Transverse colon (tissue), 3 donors: ENCODE data around the gene SIGLEC7.
A peak's percentile ranks its signal among the peaks of the same experiment; 100 is the strongest.

Experiments
- EP300 ChIP-seq: sonication (generic); formaldehyde crosslinking; IDR thresholded peaks from one replicate; pipeline ENCODE4 v1.6.1; 2017; ENCODE audit warnings: antibody characterized with exemption, low read depth
- POLR2A ChIP-seq: fragments of 450-650 bp; IDR thresholded peaks from one replicate; pipeline ENCODE4 v1.6.1; 2016; ENCODE audit warnings: antibody characterized with exemption, mild to moderate bottlenecking, moderate library complexity
- TF ChIP-seq, protein P1 (sequence below), 5 experiments: fragments of 200-600 bp in 3 of 5; fragments of 450-650 bp in 2 of 5; sonication (generic) in 3 of 5; IDR thresholded peaks; 1 replicate in 2 of 5; 2 replicates in 3 of 5; pipeline ENCODE4 v1.5.1; 2016 to 2017; ENCODE audit warnings: antibody characterized with exemption in 5 of 5, inconsistent platforms in 3 of 5, mild to moderate bottlenecking in 2 of 5, moderate library complexity in 1 of 5

DNA sequence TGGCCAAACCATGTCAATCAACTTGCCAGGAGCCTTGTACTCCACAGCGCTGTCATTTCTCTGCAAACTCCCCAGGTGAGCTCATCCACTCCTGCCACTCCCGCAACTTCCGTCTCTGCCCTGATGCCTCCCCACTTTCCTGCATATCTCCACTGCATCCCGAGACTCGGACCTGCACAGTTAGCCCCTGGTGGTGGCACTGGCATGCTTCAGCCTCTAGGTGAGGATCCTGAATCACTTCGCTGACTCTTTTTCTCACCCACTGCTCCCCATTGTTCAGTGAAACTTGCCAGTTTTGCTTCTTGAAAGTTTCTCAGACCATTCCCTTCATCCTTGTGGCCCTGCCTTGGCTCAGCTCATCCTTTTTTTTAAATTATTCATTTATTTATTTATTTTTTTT lies 30.5 kb upstream of the SIGLEC7 start:
- TF ChIP-seq, protein P1, sequence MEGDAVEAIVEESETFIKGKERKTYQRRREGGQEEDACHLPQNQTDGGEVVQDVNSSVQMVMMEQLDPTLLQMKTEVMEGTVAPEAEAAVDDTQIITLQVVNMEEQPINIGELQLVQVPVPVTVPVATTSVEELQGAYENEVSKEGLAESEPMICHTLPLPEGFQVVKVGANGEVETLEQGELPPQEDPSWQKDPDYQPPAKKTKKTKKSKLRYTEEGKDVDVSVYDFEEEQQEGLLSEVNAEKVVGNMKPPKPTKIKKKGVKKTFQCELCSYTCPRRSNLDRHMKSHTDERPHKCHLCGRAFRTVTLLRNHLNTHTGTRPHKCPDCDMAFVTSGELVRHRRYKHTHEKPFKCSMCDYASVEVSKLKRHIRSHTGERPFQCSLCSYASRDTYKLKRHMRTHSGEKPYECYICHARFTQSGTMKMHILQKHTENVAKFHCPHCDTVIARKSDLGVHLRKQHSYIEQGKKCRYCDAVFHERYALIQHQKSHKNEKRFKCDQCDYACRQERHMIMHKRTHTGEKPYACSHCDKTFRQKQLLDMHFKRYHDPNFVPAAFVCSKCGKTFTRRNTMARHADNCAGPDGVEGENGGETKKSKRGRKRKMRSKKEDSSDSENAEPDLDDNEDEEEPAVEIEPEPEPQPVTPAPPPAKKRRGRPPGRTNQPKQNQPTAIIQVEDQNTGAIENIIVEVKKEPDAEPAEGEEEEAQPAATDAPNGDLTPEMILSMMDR (IDR thresholded peaks at IDR 0.05): peak in 1 of 5 experiments; percentile 3
- no peak for TF ChIP-seq POLR2A
- no peak for TF ChIP-seq EP300
